Liver (tissue), 9 donors: ENCODE data around the gene HADHB. TPM values are rescaled to one million over a fixed set of nuclear protein-coding genes. Genes with fewer than 3 reads are reported as not detected.
"Not testable (repeated sequence)": the region's sequence is repeated elsewhere in the genome, so short reads cannot be mapped to it uniquely, and the experiment has no call there.

Experiments
- DNase-seq: peaks from one replicate; pipeline ENCODE4 v3.0.0-alpha.2; 2017; ENCODE audit warnings: low spot score
- H3K27ac ChIP-seq, 2 donors: one replicate each; pipeline ENCODE4 v1.7.0; 2013; ENCODE audit warnings: inconsistent platforms in 2 of 2, low read length in 2 of 2, control low read depth in 1 of 2, low read depth in 1 of 2, mild to moderate bottlenecking in 1 of 2
- H3K27me3 ChIP-seq, 4 donors: one replicate each; pipeline versions ENCODE4 v1.6.1 to v1.7.0; 2013; ENCODE audit warnings: low read length in 3 of 4, inconsistent platforms in 1 of 4, mild to moderate bottlenecking in 1 of 4, moderate library complexity in 1 of 4; ENCODE audit not compliant: control insufficient read depth in 4 of 4, insufficient read depth in 4 of 4
- H3K36me3 ChIP-seq, 4 donors: one replicate each; pipeline versions ENCODE4 v1.6.1 to v1.7.0; 2013; ENCODE audit warnings: low read length in 3 of 4, mild to moderate bottlenecking in 3 of 4, low read depth in 1 of 4, moderate library complexity in 1 of 4; ENCODE audit not compliant: control insufficient read depth in 4 of 4, insufficient read depth in 3 of 4
- H3K4me1 ChIP-seq, 4 donors: one replicate each; pipeline versions ENCODE4 v1.6.1 to v1.7.0; 2013; ENCODE audit warnings: low read length in 3 of 4, mild to moderate bottlenecking in 3 of 4, moderate library complexity in 1 of 4; ENCODE audit not compliant: control insufficient read depth in 4 of 4, insufficient read depth in 4 of 4
- H3K4me3 ChIP-seq, 3 donors: one replicate each; pipeline versions ENCODE4 v1.6.1 to v1.7.0; 2013; ENCODE audit warnings: low read length in 3 of 3, control low read depth in 1 of 3, low read depth in 1 of 3, mild to moderate bottlenecking in 1 of 3
- H3K9ac ChIP-seq, 2 donors: one replicate each; pipeline ENCODE4 v1.7.0; 2013; ENCODE audit warnings: low read length in 2 of 2, mild to moderate bottlenecking in 2 of 2, moderate library complexity in 2 of 2, control low read depth in 1 of 2, low read depth in 1 of 2
- H3K9me3 ChIP-seq, 4 donors: one replicate each; pipeline versions ENCODE4 v1.6.1 to v1.7.0; 2013; ENCODE audit warnings: low read length in 3 of 4; ENCODE audit not compliant: control insufficient read depth in 4 of 4
- EGR1 ChIP-seq, 2 donors: IDR thresholded peaks; 2 replicates each; pipeline ENCODE4 v1.6.1; 2016 to 2018; ENCODE audit warnings: antibody characterized with exemption in 2 of 2, low read depth in 2 of 2
- FOXA1 ChIP-seq: IDR thresholded peaks from 2 replicates; pipeline ENCODE4 v1.6.1; 2016; ENCODE audit warnings: antibody characterized with exemption
- FOXA2 ChIP-seq: IDR thresholded peaks from 2 replicates; pipeline ENCODE4 v1.6.1; 2016; ENCODE audit warnings: antibody characterized with exemption
- GABPA ChIP-seq, 2 donors: IDR thresholded peaks in 1 of 2; conservative IDR thresholded peaks in 1 of 2; 2 replicates each; pipeline ENCODE4 v1.6.1; 2016; ENCODE audit warnings: antibody characterized with exemption in 2 of 2, mild to moderate bottlenecking in 1 of 2, moderate library complexity in 1 of 2
- HNF4A ChIP-seq, 2 donors: conservative IDR thresholded peaks; 2 replicates each; pipeline ENCODE4 v1.6.1; 2016; ENCODE audit warnings: antibody characterized with exemption in 2 of 2, mild to moderate bottlenecking in 2 of 2
- HNF4G ChIP-seq: IDR thresholded peaks from 2 replicates; pipeline ENCODE4 v1.6.1; 2016; ENCODE audit warnings: antibody characterized with exemption
- JUND ChIP-seq, 2 donors: IDR thresholded peaks; 2 replicates each; pipeline ENCODE4 v1.6.1; 2016; ENCODE audit warnings: antibody characterized with exemption in 2 of 2
- NR2F2 ChIP-seq: IDR thresholded peaks from 2 replicates; pipeline ENCODE4 v1.6.1; 2016; ENCODE audit warnings: antibody characterized with exemption
- RAD21 ChIP-seq, 2 donors: IDR thresholded peaks; 2 replicates each; pipeline ENCODE4 v1.6.1; 2016; ENCODE audit warnings: antibody characterized with exemption in 2 of 2, mild to moderate bottlenecking in 2 of 2
- RXRA ChIP-seq, 2 donors: IDR thresholded peaks; 2 replicates each; pipeline ENCODE4 v1.6.1; 2017 to 2018; ENCODE audit warnings: antibody characterized with exemption in 2 of 2, mild to moderate bottlenecking in 1 of 2
- SP1 ChIP-seq: IDR thresholded peaks from 2 replicates; pipeline ENCODE4 v1.6.1; 2018; ENCODE audit warnings: antibody characterized with exemption, mild to moderate bottlenecking
- TAF1 ChIP-seq: conservative IDR thresholded peaks from 2 replicates; pipeline ENCODE4 v1.6.1; 2016; ENCODE audit warnings: antibody characterized with exemption, mild to moderate bottlenecking
- YY1 ChIP-seq: IDR thresholded peaks from 2 replicates; pipeline ENCODE4 v1.6.1; 2016; ENCODE audit warnings: antibody characterized with exemption, mild to moderate bottlenecking
- WGBS: extraction: QIAGEN DNeasy Blood & Tissue Kit; methylation state at CpG from one replicate; pipeline ENCODE4 v1.1.7; 2013; 5-methylcytosine and 5-hydroxymethylcytosine counted together
- polyA plus RNA-seq, 2 donors: library from polyadenylated mRNA; stranded (reverse) in 1 of 2; unstranded in 1 of 2; fragments of 200-250 nt in 1 of 2; fragments of >200 nt in 1 of 2; fragmentation: Nextera tagmentation in 1 of 2; extraction: Ambion mirVana in 1 of 2; gene quantifications; one replicate each; pipeline versions ENCODE4 v1.2.1 to v1.2.3, GENCODE V29; 2013 to 2015
- total RNA-seq, 2 donors: library from RNA; depleted of rRNA; stranded (reverse); fragments of >200 nt; gene quantifications; one replicate each; pipeline ENCODE4 v1.2.3, GENCODE V29; 2014
- TF ChIP-seq, protein P1 (sequence below): IDR thresholded peaks from 2 replicates; pipeline ENCODE4 v1.6.1; 2016; ENCODE audit warnings: antibody characterized with exemption
- TF ChIP-seq, protein P2 (sequence below): IDR thresholded peaks from 2 replicates; pipeline ENCODE4 v1.6.1; 2016; ENCODE audit warnings: antibody characterized with exemption
- TF ChIP-seq, protein P3 (sequence below): fragments of 150-350 bp; IDR thresholded peaks from 2 replicates; pipeline ENCODE4 v1.5.1; 2017; ENCODE audit warnings: improper control_type of control experiment, low read depth, low read length; ENCODE audit not compliant: missing input control
- TF ChIP-seq, protein P4 (sequence below): IDR thresholded peaks from 2 replicates; pipeline ENCODE4 v1.6.1; 2016; ENCODE audit warnings: antibody characterized with exemption, mild to moderate bottlenecking
- donor health status: healthy.
- donor health status: healthy.
- donor health status: healthy.
- donor health status: healthy.
- donor health status: healthy.

HADHB gene
- total and polyA plus RNA-seq, 4 donors = 103 to 284 (median 261) TPM

DNA sequence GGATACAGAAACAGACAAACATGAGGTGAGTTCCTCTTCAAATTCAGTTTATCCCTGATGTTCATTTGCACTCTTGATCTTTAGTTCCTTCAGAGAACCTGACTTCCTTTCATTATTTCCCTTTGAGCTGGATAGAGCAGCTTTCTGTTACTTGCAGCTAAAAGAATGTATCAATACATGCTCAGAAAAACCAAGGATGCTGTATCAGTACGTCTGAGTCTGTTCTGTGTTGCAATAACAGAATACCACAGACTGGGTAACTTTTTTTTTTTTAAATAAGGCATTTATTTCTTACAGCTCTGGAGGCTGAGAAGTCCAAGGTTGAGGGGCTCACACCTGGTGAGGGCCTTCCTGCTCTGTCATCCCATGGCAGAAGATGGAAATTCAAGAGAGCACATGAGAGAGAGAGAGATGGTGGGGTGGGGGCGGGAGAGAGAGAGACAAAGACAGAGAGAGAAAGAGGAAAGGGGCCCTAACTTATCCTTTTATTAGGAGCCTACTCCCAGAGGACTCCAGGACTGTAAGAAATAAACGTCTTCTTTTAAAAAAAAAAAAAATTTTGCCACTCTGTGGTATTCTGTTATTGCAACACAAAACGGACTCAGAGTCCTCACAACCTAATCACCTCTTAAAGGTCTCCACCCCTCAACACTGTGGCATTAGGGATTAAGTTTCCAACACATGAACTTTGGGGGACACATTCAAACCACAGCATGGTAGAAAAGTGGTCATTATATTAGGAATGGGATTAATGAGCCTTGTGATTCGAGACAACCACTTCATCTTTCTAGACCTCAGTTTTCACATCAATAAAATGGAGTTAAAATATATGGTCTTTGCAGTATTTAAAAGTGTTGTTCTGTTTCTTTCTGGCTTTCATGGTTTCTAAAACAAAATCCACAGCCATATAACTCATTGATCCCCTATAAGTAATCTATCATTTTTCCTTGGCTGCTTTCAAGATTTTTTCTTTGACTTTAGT lies 82.8 kb downstream of the HADHB start:
- DNase-seq = no peak
- TF ChIP-seq SP1 (no peak), GABPA (IDR thresholded peaks at IDR 0.05 in 1 of 2, conservative IDR thresholded peaks at IDR 0.05 in 1 of 2) (no peak), RXRA (IDR thresholded peaks at IDR 0.05) (no peak), FOXA2 (no peak), FOXA1 (no peak), TAF1 (no peak), HNF4A (conservative IDR thresholded peaks at IDR 0.05) (no peak), YY1 (no peak), HNF4G (no peak), EGR1 (IDR thresholded peaks at IDR 0.05; ENCODE audit: low read depth in 2 of 2) (no peak), RAD21 (IDR thresholded peaks at IDR 0.05) (no peak), JUND (IDR thresholded peaks at IDR 0.05) (no peak), NR2F2 (no peak)
- TF ChIP-seq, protein P1, sequence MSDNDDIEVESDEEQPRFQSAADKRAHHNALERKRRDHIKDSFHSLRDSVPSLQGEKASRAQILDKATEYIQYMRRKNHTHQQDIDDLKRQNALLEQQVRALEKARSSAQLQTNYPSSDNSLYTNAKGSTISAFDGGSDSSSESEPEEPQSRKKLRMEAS = no peak
- TF ChIP-seq, protein P2, sequence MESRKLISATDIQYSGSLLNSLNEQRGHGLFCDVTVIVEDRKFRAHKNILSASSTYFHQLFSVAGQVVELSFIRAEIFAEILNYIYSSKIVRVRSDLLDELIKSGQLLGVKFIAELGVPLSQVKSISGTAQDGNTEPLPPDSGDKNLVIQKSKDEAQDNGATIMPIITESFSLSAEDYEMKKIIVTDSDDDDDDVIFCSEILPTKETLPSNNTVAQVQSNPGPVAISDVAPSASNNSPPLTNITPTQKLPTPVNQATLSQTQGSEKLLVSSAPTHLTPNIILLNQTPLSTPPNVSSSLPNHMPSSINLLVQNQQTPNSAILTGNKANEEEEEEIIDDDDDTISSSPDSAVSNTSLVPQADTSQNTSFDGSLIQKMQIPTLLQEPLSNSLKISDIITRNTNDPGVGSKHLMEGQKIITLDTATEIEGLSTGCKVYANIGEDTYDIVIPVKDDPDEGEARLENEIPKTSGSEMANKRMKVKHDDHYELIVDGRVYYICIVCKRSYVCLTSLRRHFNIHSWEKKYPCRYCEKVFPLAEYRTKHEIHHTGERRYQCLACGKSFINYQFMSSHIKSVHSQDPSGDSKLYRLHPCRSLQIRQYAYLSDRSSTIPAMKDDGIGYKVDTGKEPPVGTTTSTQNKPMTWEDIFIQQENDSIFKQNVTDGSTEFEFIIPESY = no peak
- TF ChIP-seq, protein P3, sequence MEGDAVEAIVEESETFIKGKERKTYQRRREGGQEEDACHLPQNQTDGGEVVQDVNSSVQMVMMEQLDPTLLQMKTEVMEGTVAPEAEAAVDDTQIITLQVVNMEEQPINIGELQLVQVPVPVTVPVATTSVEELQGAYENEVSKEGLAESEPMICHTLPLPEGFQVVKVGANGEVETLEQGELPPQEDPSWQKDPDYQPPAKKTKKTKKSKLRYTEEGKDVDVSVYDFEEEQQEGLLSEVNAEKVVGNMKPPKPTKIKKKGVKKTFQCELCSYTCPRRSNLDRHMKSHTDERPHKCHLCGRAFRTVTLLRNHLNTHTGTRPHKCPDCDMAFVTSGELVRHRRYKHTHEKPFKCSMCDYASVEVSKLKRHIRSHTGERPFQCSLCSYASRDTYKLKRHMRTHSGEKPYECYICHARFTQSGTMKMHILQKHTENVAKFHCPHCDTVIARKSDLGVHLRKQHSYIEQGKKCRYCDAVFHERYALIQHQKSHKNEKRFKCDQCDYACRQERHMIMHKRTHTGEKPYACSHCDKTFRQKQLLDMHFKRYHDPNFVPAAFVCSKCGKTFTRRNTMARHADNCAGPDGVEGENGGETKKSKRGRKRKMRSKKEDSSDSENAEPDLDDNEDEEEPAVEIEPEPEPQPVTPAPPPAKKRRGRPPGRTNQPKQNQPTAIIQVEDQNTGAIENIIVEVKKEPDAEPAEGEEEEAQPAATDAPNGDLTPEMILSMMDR = no peak
- TF ChIP-seq, protein P4, sequence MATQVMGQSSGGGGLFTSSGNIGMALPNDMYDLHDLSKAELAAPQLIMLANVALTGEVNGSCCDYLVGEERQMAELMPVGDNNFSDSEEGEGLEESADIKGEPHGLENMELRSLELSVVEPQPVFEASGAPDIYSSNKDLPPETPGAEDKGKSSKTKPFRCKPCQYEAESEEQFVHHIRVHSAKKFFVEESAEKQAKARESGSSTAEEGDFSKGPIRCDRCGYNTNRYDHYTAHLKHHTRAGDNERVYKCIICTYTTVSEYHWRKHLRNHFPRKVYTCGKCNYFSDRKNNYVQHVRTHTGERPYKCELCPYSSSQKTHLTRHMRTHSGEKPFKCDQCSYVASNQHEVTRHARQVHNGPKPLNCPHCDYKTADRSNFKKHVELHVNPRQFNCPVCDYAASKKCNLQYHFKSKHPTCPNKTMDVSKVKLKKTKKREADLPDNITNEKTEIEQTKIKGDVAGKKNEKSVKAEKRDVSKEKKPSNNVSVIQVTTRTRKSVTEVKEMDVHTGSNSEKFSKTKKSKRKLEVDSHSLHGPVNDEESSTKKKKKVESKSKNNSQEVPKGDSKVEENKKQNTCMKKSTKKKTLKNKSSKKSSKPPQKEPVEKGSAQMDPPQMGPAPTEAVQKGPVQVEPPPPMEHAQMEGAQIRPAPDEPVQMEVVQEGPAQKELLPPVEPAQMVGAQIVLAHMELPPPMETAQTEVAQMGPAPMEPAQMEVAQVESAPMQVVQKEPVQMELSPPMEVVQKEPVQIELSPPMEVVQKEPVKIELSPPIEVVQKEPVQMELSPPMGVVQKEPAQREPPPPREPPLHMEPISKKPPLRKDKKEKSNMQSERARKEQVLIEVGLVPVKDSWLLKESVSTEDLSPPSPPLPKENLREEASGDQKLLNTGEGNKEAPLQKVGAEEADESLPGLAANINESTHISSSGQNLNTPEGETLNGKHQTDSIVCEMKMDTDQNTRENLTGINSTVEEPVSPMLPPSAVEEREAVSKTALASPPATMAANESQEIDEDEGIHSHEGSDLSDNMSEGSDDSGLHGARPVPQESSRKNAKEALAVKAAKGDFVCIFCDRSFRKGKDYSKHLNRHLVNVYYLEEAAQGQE = no peak
- Histone ChIP-seq H3K4me3 (no peak overlapping the region), H3K4me1 (peaks cover 0 to 2% (median 0%) of the 10 kb centered on the region in 4 donors), H3K36me3 (no peaks in the 10 kb centered on the region), H3K9me3 (no peaks in the 10 kb centered on the region), H3K9ac (no peak overlapping the region), H3K27ac (no peak overlapping the region), H3K27me3 (no peaks in the 10 kb centered on the region)
- 60% methylated on average over 5 of the region's 5 CpGs for WGBS

DNA sequence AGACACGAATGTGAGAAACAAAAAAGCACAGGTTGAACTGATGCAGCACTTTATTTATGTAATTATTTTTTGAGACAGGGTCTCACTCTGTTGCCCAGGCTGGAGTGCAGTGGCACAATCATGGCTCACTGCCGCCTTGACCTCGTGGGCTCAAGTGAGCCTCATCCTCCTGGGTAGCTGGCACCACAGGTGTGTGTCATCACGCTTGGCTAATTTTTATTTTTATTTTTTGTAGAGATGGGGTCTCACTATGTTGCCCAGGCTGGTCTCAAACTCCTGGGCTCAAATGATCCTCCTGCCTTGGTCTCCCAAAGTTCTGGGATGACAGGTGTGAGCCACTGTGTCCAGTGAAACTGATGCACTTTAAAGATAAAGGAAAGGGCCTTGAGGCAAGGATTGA lies 84.3 kb downstream of the HADHB start:
- not testable (repeated sequence) for DNase-seq, H3K36me3 ChIP-seq, H3K27me3 ChIP-seq, H3K9me3 ChIP-seq, H3K4me1 ChIP-seq, H3K4me3 ChIP-seq, H3K27ac ChIP-seq, H3K9ac ChIP-seq
- WGBS = 95% methylated on average over 4 of the region's 4 CpGs
